Germinal center (tissue), 1 donor: ENCODE data around the gene KRT79.

Experiments
- DNase-seq: peaks from one replicate; pipeline ENCODE4 v3.0.0; 2012; ENCODE audit warnings: mixed read lengths, low spot score

KRT79 gene

DNA sequence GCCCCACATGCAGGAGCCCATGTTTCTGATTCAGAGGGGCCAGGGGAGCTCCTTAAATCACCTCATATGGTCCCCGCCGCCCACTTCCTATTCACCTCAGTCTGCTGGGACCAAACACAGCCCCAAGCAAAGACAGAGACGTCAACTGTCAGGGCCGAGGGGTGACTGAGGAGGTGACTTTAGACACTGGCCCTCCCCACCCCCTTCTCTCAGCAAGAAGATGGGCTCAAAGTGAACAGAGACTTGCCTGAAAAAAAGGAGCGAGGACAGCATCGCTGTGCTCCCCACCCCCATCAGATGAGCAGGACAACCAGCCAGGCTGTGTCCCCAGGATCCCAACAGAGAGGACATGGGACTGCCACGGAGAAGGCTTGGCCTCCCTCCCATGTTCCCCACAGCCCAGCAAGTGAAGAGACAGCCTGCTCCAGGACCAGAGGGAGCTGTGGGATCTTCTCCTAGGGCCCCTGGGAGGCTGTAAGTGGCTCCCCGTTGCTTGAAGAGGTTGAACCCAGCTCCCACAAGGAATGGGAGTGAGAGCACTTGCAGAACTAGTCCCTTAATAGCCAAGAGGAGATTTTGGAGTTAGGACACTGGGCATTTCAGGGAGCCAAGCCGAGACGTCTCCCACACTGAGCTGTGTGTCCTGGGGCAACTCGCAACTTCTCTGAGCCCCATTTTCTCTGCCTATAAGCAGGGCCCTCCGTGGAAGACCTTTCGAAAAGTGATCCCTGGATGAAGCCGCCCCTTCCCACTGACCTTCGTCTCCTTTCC, 1.3 kb upstream of the KRT79 start:
- DNase-seq, result no peak

DNA sequence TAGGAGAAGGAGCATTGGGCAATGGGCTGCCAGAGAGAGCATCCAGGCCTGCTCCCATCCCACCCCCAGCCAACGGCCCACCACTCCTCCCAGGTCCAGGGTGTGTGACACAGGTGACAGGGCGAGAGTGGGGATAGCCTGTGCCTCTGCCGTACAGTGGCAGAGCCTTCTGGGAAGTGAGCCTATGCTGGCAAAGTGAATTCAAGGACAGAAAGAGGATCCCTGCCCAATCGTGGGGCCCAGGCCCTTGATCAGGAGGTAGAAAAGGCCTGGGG, 553 bp upstream of the KRT79 start:
- no peak for DNase-seq

DNA sequence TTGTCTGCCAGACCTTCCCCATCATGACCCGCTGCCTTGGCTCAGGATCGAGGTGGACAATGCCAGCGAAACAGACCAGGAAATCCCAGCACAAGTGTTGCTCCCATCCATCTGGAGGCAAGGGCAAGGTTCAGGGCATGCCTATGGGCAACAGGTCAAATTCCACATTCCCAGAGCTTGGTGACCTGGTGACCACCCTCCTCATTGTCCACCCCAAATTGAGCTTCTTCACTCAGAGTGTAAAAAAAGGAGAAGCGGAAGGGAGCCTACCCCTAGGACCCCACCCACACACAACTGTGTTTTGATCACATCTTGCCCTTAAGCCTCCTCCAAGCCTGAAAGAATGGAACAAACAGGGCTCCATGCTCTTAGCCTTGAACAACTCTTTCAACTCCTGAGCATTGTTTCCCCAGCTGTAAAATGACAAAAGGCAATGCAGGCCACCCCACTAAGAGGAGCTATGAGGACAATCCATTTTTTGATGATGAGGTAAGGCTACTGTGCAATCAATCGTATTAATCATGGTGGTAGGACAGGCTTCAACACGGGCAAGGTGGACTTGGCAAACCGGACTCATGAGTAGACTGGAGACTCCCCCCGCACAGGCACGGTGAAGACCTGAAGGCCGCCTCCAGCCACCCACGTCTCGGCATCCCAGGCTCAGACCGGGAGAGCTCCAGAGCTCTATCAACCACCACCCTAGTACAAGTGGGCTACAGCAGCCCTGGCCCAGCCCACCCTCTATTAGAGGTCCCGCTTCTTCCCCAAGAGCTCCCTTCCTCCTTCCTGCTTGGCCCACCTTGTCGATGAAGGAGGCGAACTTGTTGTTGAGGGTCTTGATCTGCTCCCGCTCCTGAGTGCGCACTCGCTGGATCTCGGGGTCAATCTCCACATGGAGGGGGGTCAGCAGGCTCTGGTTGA, 866 bp downstream of the KRT79 start:
- no peak for DNase-seq

- DNase-seq, result no peak
Measured at GRCh38 chr12:52832451-52832850, 1.7 kb downstream of the KRT79 start.

DNA sequence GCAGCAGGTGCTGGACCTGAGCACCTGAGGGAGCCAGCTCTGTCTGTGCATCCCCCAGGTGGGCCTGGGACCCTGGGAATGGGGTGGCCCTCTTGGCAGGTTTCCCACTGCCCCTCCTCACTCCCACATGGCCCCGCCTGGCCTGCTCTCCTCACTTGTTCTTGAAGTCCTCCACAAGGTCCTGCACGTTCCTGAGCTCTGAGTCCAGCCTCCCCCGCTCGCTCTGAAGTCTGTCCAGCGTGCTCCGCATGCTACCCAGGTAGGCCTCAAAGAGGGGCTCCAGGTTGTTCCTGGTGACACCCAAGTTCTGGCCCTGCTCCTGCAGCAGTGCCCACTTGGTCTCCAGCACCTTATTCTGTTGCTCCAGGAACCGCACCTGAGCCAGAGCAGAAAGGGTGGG, 2.9 kb downstream of the KRT79 start:
- DNase-seq, result no peak

- DNase-seq, result no peak
Measured at GRCh38 chr12:52829986-52830770, 3.9 kb downstream of the KRT79 start.

GRCh38 chr12:52828591-52829021, 5.5 kb downstream of the KRT79 start:
- no peak for DNase-seq

- DNase-seq, result no peak
Measured at GRCh38 chr12:52828156-52828555, 6.0 kb downstream of the KRT79 start.

GRCh38 chr12:52827499-52828090, 6.5 kb downstream of the KRT79 start:
- DNase-seq, result no peak

GRCh38 chr12:52826611-52827498, 7.3 kb downstream of the KRT79 start:
- DNase-seq, result no peak

DNA sequence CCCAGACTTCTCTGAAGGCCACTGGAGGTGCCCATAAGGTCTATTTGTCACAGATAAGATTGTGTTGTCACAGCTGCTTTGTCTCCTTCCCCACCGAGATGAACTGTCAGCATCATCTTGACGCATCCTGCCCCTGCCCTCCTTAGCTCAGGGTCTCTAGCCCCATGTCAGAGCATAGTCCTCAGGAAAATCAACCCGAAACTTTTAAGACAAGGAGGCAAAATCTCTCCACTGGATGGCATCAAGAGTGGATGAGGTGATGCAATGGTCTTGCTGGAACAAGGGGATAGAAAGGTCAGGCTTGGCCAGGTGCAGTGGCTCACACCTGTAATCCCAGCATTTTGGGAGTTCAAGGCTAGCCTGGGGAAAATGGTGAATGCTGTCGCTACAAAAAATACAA, 8.2 kb downstream of the KRT79 start:
- no peak for DNase-seq

DNA sequence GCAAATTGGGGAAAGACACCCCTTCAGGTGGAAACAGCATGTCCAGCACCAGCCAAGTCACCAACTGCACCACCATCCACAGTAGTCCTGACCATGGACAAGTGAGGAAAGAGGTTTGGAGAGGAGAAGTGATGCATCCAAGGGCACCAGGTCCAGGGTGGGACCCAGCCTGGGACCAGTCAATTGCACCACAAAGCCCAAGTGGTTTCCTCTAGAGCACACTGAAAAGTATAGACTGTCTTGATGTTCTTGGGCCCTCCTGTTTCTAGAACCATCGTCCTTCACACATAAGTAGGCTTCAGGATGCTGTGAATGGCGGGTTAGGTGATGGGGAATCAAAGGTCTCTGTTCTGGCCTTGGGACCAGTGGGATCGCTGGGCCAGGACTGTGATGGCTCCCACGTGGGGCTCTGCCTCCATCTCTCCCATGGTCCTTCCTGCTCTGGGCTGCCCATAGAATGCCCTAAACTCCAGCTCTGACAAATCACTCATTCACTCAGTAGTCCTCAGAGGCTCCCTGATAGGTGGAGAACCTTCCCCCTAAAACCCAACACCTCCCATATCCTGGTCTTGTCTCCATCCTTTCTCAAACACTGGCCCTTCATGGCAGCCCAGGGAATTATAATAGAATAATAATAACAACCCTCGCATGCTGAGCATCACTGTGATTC, 9.2 kb downstream of the KRT79 start:
- no peak for DNase-seq

- no peak for DNase-seq
Measured at GRCh38 chr12:52823761-52824450, 10.2 kb downstream of the KRT79 start.

DNA sequence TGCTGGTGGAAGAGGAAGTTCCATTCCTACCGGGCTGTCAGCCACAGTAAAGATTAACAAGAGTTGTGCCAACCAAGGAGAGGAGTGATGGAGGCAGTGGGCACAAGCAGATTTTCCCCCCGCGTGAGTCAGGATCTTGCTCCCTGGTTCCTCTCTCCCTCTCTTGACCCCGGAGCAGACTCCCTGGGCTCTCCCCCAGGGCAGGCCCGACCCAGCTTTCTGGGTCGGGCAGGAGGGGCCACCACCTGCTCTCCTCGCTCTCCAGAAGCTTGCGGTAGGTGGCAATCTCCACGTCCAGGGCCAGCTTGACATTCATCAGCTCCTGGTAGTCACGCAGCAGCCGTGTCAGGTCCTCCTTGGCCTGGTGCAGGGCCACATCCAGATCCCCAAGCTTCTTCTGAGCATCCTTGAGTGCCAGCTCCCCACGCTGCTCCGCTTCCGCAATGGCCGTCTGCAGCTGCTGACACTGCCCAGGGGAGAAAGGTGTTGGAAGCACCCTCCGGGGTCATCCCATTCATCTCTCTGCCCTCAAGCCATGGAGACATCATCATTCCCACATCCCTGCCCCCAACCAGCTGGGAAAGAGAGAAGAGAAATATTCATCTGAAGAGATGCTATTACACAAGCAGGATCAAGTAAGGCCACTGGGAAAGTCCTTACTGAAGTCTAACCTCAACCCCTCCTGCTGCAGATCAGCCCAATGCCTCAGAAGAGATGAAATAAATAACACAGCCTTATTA, 11.2 kb downstream of the KRT79 start:
- no peak for DNase-seq

DNA sequence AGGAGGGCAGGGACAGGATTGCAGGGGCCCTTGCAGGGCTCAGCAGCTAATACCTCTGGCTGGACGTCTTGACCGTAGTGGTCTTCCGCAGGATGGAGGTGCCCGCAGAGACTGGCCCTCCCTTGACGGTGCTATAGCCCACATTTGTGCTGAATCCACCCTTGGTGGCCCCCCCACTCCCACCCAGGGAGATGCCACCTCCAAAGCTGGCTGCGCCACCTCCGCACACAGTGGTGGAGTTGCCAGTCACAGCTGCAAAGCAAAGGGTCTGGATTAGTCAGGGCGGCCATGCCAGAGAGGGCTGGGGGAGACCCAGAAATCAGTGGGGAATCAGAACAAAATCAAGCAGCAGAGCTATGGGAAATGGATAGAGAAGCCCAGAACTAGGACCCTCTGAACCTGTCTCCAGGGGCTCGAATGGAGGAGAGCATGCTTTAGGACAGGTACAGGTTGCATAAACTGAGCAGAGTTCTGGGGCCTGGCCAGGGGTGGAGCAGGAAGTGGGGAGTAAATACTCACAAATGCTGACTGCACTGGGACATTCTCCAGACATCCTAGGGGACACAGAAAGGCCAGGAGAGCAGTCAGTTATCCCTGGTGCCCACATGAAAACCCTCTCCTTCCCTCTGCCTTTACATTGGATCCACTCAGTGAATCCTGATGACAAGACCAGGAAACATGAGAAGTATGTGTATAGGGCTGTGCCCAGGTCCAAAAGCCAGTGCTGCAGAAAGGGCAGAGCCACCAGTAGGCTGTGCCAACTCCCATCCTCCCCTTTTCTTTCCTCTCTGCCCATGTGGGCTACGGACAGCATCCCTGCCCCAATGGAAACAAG, 12.1 kb downstream of the KRT79 start:
- no peak for DNase-seq

- no peak for DNase-seq
Measured at GRCh38 chr12:52821071-52821730, 12.9 kb downstream of the KRT79 start.

DNA sequence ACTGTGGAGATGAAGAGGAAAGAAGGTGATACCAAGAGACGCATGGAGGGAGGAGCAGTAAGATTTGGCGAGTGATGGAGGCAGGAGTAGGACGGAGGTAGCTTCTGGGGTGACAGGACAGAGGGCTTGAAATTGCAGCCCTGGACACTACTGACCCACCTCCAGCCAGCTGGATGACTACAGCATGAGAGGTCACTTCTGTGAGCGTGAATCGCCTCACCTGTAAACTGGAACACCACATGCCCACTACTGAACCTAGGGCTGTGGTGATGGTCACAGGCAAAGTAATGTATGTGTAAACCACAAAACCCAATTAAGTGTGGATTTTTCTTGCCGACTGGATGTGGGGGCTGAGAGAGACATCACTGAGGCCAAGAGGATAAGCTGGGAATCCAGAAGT, 13.6 kb downstream of the KRT79 start:
- no peak for DNase-seq
